HG03342 (cell line): ENCODE measurements around the gene ATE1.
"Not testable (repeated sequence)": the region's sequence is repeated elsewhere in the genome, so short reads cannot be mapped to it uniquely, and the experiment has no call there.

Experiments used
- ATAC-seq: cut with Tn5 transposase; IDR thresholded peaks from one replicate; pipeline ENCODE4 v1.9.1; 2021; ENCODE audit warnings: mild to moderate bottlenecking, moderate library complexity; ENCODE audit not compliant: unreplicated experiment

The ATE1 gene

DNA sequence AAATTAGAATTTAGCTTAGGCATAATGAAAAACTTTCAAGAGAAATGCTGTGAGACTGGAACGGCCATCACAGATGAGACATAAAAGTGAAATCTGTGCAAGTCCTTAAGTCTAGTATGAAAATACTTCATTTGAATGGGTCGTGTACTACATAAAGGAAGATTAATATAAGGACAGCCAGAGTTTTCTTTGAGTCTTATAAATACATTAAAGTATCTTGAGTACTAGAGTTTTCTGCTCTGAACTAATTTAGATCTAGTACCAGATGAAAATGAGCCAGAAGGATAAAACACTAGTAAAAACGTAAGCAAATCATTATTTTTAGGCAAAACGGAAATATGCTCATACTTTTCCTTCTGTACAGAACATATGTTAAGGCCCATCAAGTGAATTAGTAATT lies 93.1 kb downstream of the ATE1 start:
- ATAC-seq = no peak

GRCh38 chr10:121833387-121833786 lies 94.4 kb downstream of the ATE1 start:
- ATAC-seq = no peak

- no peak for ATAC-seq
Measured at GRCh38 chr10:121832647-121833046, 95.2 kb downstream of the ATE1 start.

GRCh38 chr10:121831777-121832176 lies 96.1 kb downstream of the ATE1 start:
- ATAC-seq = no peak

DNA sequence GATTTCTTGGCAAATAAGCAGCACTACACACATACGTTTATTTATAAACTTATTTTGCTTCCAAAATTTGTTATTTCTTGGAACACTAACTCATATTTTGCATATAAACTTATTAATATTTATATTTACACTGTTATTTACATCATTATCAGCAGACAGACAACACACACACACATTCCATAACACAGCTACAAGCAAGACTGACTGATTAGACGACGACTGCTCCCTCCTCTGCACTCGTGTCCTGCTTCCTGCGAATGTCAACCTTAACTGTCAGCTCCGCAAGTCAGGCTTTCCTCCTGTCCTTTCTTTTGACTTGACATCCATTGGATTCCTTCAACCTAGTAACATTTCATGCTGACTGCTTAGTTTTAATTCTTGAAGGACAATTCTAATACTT lies 96.6 kb downstream of the ATE1 start:
- no peak for ATAC-seq

DNA sequence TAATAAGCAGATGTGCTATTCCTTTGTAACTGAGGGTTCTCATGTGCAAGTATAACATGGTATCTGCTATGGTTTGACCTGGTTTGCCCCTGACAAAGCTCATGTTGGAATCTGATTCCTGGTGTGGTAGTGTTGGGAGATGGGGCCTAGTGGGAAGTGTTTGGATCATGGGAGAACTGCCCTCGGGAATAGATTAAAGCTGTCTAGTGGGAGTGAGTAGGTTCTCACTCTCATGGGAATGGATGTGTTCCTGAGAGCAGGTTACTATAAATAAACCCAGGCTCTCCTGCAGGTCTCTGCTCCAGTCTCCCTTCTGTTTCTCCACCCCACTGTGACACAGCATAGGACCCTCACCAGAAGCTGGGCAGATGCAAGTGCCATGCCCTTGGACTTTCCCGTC lies 97.7 kb downstream of the ATE1 start:
- ATAC-seq = no peak

- no peak for ATAC-seq
Measured at GRCh38 chr10:121828045-121828444, 99.8 kb downstream of the ATE1 start.

- not testable (repeated sequence) for ATAC-seq
Measured at GRCh38 chr10:121826773-121827172, 101.1 kb downstream of the ATE1 start.

GRCh38 chr10:121823993-121824463 lies 103.8 kb downstream of the ATE1 start:
- ATAC-seq = peak; percentile 43

GRCh38 chr10:121822724-121823123 lies 105.1 kb downstream of the ATE1 start:
- ATAC-seq = no peak

- ATAC-seq = no peak
Measured at GRCh38 chr10:121822180-121822579, 105.7 kb downstream of the ATE1 start.

GRCh38 chr10:121819049-121819448 lies 108.8 kb downstream of the ATE1 start:
- ATAC-seq = no peak

DNA sequence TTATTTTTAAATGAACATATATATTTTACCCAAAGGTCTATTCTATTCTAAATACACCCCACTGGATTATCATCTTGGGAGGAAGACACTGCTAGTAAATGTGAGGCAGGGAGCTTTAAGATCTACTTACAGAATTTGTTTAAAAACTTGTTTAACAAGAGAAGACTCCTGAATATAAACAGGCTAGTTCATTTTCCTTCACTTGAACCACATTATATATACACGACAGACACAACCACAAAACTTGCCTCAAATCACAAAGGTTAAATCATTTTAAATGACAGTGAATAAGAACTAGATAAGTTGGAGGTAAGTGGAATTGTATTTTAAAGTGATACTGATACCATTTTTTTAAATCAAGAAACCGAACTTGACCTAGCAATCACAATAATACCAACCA lies 109.2 kb downstream of the ATE1 start:
- ATAC-seq = no peak

GRCh38 chr10:121816197-121816596 lies 111.6 kb downstream of the ATE1 start:
- ATAC-seq = no peak

- no peak for ATAC-seq
Measured at GRCh38 chr10:121813857-121814256, 114.0 kb downstream of the ATE1 start.

DNA sequence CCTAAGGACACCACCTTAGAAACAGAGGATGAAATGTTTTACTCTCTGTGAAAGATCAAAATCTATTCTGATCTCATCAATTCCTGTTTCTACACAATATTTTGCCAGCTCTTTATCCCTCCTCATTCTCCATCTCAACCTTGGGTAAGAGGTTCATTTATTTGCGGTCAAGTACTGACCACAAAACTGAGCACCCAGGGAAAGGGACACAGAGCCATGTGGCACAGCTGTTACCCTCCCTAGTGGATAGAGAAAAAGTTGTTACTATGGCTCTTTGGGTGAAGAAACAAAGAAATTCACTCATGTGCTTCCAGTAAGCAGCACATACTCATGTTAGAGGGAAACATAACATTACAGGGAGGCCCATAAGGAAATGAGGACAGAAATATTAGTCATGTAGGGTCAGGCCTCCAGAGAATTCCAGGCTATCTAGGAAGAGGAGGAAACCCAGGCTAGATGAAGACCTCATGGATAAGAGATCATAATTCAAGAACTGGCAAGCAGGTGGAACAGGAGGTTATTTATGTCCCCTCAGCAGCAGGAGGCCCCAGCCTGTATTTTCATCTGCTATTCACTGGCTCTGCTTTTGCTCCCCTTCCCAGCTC lies 114.5 kb downstream of the ATE1 start:
- no peak for ATAC-seq

DNA sequence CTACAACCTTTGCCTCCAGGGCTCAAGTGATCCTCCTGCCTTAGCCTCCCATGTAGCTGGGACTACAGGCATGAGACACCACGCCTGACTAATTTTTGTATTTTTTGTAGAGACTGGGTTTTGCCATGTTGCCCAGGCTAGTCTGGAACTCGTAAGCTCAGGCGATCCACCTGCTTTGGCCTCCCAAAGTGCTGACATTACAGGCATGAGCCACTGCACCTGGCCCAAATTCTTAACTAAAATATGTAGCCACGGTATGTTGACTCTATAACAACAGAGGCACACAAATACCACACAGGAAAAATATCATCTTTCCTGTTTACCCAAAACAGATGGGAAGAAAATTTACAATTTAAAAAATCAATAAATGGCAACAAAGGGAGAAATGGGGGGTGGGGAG lies 115.8 kb downstream of the ATE1 start:
- ATAC-seq = no peak

DNA sequence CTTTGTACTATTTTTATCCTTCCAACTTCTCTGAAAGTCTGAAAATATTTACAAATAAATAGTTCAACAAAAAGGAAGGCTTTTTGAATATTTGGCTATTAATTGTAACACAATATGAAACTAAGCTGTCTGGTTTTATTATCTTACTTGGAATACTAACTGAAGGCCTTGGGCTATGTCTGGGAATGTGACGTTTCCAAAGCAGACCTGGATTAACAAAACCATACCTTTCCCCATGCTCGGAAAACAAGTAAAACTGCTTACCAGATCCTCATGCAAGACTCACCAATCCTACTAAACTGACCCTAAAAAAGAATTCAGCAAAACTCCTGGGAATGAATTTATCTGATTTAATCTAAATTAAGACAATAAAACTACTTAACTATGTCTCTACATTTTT lies 116.4 kb downstream of the ATE1 start:
- ATAC-seq = no peak

DNA sequence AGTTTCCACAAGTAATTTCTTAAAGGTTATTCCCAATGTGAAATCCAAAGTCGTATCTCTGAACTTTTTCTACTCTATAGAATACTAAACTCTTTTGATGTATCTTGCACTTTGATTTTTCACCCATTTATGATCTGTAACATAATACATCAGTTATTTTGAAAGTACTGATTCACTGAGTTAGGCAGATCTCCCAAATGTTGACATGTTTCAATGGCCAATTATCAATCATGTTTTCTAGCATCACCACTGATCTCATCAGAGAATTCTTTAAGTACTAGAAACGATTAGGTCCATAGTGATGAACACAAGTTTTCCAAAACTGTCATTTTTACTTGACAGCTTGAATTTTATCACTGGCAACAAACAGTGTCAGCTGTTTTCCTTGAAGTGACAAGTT lies 119.0 kb downstream of the ATE1 start:
- ATAC-seq = no peak

DNA sequence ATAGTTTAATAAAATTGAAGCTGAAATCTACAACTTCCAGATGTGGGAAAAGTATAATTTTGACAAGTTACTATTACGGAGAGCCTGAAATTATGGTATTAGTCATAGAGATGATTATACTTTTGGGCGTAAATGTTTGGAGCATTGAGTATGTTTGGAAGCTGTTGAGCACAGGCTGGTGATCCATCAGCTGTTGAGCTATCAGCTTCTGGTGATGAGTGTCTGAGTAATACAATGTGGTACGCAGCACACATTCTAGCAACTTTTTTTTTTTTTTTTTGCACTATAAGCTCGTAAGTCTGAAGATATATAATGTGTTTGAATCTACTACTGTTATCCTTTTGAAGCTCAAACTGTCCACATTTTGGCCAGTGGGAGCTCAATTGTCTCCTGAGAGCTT lies 123.4 kb downstream of the ATE1 start:
- no peak for ATAC-seq

DNA sequence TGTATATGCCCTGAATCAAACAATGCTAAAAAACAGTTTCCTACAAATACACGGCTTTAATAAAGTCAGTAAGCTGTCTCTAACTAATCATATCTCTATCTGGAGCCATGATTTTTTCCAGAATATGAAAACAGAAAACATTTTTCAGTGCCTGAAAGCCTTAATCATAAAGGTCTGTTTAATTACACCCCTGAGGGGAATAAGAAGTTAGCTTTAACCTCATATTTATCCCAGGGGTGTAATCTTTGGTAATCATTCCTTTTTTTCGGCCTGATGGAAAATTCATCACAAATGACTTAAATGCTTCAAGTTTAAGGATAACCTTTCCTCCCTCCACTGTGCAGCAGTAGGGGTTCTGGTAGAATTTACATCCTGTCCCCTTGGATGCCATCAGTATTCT lies 124.2 kb downstream of the ATE1 start:
- no peak for ATAC-seq

DNA sequence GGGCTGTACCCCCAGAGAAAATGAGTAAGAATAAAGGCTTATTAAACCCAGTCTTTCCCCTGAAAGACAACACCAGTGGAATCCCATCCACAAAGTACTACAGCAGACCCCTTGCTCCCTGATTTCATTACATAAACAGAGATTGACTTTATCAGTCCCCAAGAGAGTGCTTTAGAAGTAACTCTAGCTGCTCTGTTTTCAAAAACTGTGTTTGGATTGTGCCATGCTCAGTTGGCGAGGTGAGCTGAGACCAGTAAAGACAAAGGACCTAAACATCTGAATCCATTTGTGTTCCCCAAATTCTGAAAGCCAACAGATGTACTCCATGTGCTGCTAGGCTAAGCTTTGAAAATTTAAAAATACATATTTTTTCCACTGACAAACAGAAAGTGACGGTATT lies 127.0 kb downstream of the ATE1 start:
- ATAC-seq = no peak

DNA sequence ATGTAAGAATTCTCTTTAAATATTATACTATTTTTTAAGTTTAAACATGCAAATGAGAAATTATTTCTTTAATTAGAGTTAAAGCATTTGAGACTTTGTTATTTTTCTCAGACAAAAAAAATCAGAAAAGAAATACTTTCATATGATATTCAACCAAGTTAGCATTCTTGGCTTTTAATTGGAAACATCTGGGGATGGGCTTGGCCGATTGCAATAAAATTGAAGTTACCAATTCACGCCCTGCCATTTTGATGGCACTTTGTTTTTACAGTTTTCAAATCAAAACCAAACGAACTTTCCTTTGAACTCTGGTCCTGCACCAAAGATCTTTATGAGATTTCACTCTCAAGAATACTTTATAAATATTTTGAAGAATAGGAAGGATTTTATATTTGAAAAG lies 127.7 kb downstream of the ATE1 start:
- ATAC-seq = no peak
